Lung (tissue), 12 donors: ENCODE results near the gene MEX3D. TPM values are rescaled to one million over a fixed set of nuclear protein-coding genes. Genes with fewer than 3 reads are reported as not detected.

ENCODE experiments used
- ATAC-seq: fragments of 200-7000 bp; cut with Tn5 transposase; one replicate; pipeline ENCODE4 v1.9.1; 2020; ENCODE audit warnings: moderate number of reproducible peaks; ENCODE audit not compliant: insufficient read depth, low FRiP score
- DNase-seq, 3 donors: peaks; one replicate each; pipeline ENCODE4 v3.0.0-alpha.2; 2013 to 2017
- H3K27ac ChIP-seq, 2 donors: one replicate each; pipeline ENCODE4 v1.5.1; 2013; ENCODE audit warnings: mild to moderate bottlenecking in 2 of 2, moderate library complexity in 2 of 2, control low read depth in 1 of 2, inconsistent platforms in 1 of 2, low read depth in 1 of 2, low read length in 1 of 2
- H3K27me3 ChIP-seq, 3 donors: one replicate each; pipeline ENCODE4 v1.5.1; 2013; ENCODE audit warnings: low read length in 2 of 3; ENCODE audit not compliant: control insufficient read depth in 3 of 3, insufficient read depth in 3 of 3
- H3K36me3 ChIP-seq, 4 donors: one replicate each; pipeline ENCODE4 v1.5.1; 2013; ENCODE audit warnings: low read length in 4 of 4, mild to moderate bottlenecking in 1 of 4, moderate library complexity in 1 of 4; ENCODE audit not compliant: control insufficient read depth in 4 of 4, insufficient read depth in 4 of 4
- H3K4me1 ChIP-seq, 5 donors: one replicate each; pipeline ENCODE4 v1.5.1; 2013; ENCODE audit warnings: low read length in 5 of 5, mild to moderate bottlenecking in 2 of 5, moderate library complexity in 1 of 5; ENCODE audit not compliant: control insufficient read depth in 5 of 5, insufficient read depth in 5 of 5
- H3K4me3 ChIP-seq: one replicate; pipeline ENCODE4 v1.5.1; 2013; ENCODE audit warnings: mild to moderate bottlenecking, control low read depth, moderate library complexity
- H3K9ac ChIP-seq, 2 donors: one replicate each; pipeline ENCODE4 v1.5.1; 2013; ENCODE audit warnings: low read length in 2 of 2, control low read depth in 1 of 2; ENCODE audit not compliant: insufficient read depth in 1 of 2
- H3K9me3 ChIP-seq, 4 donors: one replicate each; pipeline ENCODE4 v1.5.1; 2013; ENCODE audit warnings: low read length in 3 of 4, mild to moderate bottlenecking in 1 of 4, moderate library complexity in 1 of 4; ENCODE audit not compliant: control insufficient read depth in 4 of 4, insufficient read depth in 3 of 4
- CTCF ChIP-seq: IDR thresholded peaks from 2 replicates; pipeline ENCODE4 v1.5.1; 2012; ENCODE audit warnings: mild to moderate bottlenecking; ENCODE audit errors: control extremely low read depth, extremely low read depth
- WGBS, 2 donors: extraction: QIAGEN DNeasy Blood & Tissue Kit; methylation state at CpG; one replicate each; pipeline ENCODE4 v1.1.7; 2013; 5-methylcytosine and 5-hydroxymethylcytosine counted together
- polyA plus RNA-seq, 2 donors: library from polyadenylated mRNA; stranded (reverse); fragments of 200-250 nt; gene quantifications; one replicate each; pipeline ENCODE4 v1.2.1, GENCODE V29; 2013
- total RNA-seq, 2 donors: library from RNA; depleted of rRNA in 1 of 2; stranded (reverse); fragments of >200 nt in 1 of 2; gene quantifications; one replicate each; pipeline ENCODE4 v1.2.1, GENCODE V29; 2014 to 2021
- donor health status: control.
- donor health status: control.
- donor health status: Bipolar disorder and iron deficiency.
- donor health status: healthy.
- donor health status: DM: yes; HTN: yes; CAD: no.

The MEX3D gene
- total and polyA plus RNA-seq, 4 donors: 4.8 to 33.9 (median 19.8) TPM

GRCh38 chr19:1574354-1575136, 6.4 kb upstream of the MEX3D start:
- TF ChIP-seq CTCF: no peak
- Histone ChIP-seq H3K27ac (no peak overlapping the region), H3K4me3 (no peak overlapping the region), H3K27me3 (no peaks in the 10 kb centered on the region), H3K9me3 (no peaks in the 10 kb centered on the region), H3K4me1 (no peaks in the 10 kb centered on the region), H3K9ac (no peak overlapping the region), H3K36me3 (peaks cover 0 to 31% (median 3%) of the 10 kb centered on the region in 4 donors)
- DNase-seq (no peak), ATAC-seq (no peak)
- 86 to 88% methylated on average over 33 to 34 of the region's 34 CpGs for WGBS, 2 donors

DNA sequence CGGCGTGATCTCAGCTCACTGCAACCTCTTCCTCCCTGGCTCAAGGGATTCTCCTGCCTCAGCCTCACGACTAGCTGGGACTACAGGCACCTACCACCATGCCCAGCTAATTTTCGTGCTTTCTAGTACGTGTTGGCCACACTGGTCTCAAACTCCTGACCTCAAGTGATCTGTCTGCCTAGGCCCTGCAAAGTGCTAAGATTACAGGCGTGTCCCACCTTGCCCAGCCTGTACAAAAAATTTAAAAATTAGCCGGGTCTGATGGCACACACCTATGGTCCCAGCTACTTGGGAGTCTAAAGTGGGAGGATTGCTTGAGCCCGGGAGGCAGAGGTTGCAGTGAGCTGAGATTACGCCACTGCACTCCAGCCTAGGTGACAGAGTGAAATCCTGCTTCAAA, 4.7 kb upstream of the MEX3D start:
- Histone ChIP-seq H3K36me3 (peaks cover 0 to 17% (median 3%) of the 10 kb centered on the region in 4 donors), H3K4me1 (peaks cover 0 to 5% (median 0%) of the 10 kb centered on the region in 5 donors), H3K9me3 (no peaks in the 10 kb centered on the region), H3K27me3 (no peaks in the 10 kb centered on the region), H3K4me3 (no peak overlapping the region), H3K9ac (no peak overlapping the region), H3K27ac (no peak overlapping the region)
- no peak for TF ChIP-seq CTCF
- no peak for DNase-seq
- ATAC-seq: no peak
- 79 to 83% methylated on average over 9 of the region's 9 CpGs for WGBS, 2 donors

DNA sequence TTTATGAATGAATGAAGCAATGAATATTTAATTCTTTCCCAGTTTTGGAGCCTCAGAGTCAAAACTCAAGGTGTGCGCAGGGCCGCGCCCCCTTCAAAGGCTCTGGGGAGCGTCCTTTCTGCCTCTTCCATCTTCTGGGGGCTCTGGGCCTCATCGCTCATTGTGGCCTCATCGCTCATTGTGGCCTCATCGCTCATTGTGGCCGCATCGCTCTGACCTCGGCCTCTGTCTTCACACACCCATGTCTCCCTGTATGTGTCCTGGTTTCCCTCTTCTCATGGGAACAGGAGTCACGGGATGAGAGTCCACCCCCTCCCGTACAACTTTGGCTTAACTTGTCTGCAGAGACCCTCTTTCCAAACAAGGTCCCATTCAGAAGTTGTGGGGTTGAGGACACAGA, 3.2 kb upstream of the MEX3D start:
- WGBS, 2 donors: 94% methylated on average over 12 of the region's 12 CpGs
- H3K4me3 ChIP-seq: no peak overlapping the region
- TF ChIP-seq CTCF: no peak
- no peak for DNase-seq
- H3K36me3 ChIP-seq: peaks cover 0 to 4% (median 0%) of the 10 kb centered on the region in 4 donors
- H3K9ac ChIP-seq: no peak overlapping the region
- no peaks in the 10 kb centered on the region for H3K27me3 ChIP-seq
- H3K4me1 ChIP-seq: peaks cover 0 to 5% (median 0%) of the 10 kb centered on the region in 5 donors
- H3K27ac ChIP-seq: no peak overlapping the region
- no peaks in the 10 kb centered on the region for H3K9me3 ChIP-seq
- no peak for ATAC-seq
